IMR-90 (cell line): ENCODE measurements around the gene PDIA2.

Source experiments
- MAZ ChIP-seq: IDR thresholded peaks from 2 replicates; pipeline ENCODE4 v1.6.1; 2012; ENCODE audit warnings: low read depth, mild to moderate bottlenecking, low read length, improper control_type of control experiment, moderate library complexity, borderline replicate concordance
- MXI1 ChIP-seq: IDR thresholded peaks from 2 replicates; pipeline ENCODE4 v1.6.1; 2012; ENCODE audit warnings: low read depth, mild to moderate bottlenecking, low read length, moderate library complexity, borderline replicate concordance
- NFE2L2 ChIP-seq: fragments of 150-350 bp; IDR thresholded peaks from 2 replicates; pipeline ENCODE4 v1.6.1; 2016; ENCODE audit warnings: low read depth, mild to moderate bottlenecking, low read length
- POLR2A ChIP-seq: IDR thresholded peaks from 2 replicates; pipeline ENCODE4 v1.6.1; 2012; ENCODE audit warnings: mild to moderate bottlenecking, low read depth, low read length
- TF ChIP-seq, protein P1 (sequence below): conservative IDR thresholded peaks from 2 replicates; pipeline ENCODE4 v1.5.1; 2012; ENCODE audit warnings: mild to moderate bottlenecking, low read depth, low read length, improper control_type of control experiment

DNA sequence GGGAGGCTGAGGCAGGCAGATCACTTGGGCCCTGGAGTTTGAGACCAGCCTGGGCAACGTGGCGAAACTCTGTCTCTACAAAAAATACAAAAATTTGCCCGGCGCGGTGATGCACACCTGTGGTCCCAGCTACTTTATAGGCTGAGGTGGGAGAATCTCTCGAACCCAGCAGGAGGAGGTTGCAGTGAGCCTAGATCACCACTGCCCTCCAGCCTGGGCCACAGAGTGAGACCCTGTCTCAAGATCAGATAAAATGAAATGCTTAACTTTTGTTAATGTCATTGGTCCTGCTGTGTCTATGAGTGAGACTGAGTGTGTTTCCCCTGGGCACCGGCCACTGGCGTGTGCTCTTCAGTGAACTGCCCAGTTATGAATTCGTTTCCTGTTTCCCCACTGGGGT lies 37.9 kb upstream of the PDIA2 start:
- TF ChIP-seq, protein P1, sequence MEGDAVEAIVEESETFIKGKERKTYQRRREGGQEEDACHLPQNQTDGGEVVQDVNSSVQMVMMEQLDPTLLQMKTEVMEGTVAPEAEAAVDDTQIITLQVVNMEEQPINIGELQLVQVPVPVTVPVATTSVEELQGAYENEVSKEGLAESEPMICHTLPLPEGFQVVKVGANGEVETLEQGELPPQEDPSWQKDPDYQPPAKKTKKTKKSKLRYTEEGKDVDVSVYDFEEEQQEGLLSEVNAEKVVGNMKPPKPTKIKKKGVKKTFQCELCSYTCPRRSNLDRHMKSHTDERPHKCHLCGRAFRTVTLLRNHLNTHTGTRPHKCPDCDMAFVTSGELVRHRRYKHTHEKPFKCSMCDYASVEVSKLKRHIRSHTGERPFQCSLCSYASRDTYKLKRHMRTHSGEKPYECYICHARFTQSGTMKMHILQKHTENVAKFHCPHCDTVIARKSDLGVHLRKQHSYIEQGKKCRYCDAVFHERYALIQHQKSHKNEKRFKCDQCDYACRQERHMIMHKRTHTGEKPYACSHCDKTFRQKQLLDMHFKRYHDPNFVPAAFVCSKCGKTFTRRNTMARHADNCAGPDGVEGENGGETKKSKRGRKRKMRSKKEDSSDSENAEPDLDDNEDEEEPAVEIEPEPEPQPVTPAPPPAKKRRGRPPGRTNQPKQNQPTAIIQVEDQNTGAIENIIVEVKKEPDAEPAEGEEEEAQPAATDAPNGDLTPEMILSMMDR: no peak
- no peak for TF ChIP-seq POLR2A
- TF ChIP-seq MAZ: no peak
- TF ChIP-seq MXI1: no peak
- TF ChIP-seq NFE2L2: no peak
